ENCODE results near the gene USP46.

USP46 gene, protein sequence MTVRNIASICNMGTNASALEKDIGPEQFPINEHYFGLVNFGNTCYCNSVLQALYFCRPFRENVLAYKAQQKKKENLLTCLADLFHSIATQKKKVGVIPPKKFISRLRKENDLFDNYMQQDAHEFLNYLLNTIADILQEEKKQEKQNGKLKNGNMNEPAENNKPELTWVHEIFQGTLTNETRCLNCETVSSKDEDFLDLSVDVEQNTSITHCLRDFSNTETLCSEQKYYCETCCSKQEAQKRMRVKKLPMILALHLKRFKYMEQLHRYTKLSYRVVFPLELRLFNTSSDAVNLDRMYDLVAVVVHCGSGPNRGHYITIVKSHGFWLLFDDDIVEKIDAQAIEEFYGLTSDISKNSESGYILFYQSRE

DNA sequence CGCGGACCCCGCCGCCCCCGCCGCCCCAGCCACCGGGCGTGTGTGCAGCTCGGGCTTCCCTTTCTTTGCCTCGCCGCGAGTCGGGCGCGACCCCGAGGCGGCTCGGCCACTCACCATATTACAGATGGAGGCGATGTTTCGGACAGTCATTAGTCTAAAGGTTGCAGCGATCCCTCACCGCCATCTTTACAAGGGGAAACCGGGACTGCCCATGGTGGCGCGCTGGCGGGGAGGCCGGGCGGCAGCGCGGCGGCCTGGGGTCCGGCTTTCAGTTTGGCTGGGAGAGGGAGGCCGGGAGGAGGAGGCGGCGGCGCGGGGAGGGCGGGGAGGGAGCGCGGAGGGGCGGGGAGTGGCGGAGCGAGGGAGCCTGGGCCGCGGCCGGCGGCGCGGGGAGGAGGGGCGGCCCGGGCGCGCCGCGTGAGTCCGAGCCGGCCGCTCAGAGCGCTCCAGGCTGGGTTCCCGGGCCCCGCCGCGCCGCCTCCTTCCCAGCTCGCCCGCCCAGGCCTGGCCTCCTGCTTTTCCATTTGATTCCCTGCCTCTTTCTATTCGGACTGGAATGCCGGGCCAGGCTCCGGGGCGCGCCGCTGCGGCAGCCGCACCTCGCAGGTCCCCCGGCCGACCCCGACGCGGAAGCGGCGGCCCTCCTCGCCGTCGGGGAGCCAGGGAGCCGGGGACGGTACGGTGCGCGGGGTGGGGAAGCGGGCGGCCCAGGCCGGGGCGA lies at the start of gene USP46:
Gene USP46, minus strand, starts transcription at position 301 of the 721 bp plus-strand sequence. Its CDS starts 151 bp downstream, at position 150.
- ChIA-PET CTCF (interaction anchor here (1.1 to 4.8 kb wide), 6 partner anchors 11 to 324 kb away, joined by 3 to 21 read pairs (median 10); no protein-coding TSS in a partner anchor), POLR2A (interaction anchor here (0.7 to 3.0 kb wide), 5 partner anchors 9 to 114 kb away, joined by 3 to 14 read pairs (median 5); no protein-coding TSS in a partner anchor)
- H3K4me3 ChIP-seq (ENCODE audit: low read depth, low read length) = peak within 1 kb of the TSS; percentile 76
- DNase-seq (ENCODE audit: low read depth, low spot score) = no peak
- TF ChIP-seq, protein P1, sequence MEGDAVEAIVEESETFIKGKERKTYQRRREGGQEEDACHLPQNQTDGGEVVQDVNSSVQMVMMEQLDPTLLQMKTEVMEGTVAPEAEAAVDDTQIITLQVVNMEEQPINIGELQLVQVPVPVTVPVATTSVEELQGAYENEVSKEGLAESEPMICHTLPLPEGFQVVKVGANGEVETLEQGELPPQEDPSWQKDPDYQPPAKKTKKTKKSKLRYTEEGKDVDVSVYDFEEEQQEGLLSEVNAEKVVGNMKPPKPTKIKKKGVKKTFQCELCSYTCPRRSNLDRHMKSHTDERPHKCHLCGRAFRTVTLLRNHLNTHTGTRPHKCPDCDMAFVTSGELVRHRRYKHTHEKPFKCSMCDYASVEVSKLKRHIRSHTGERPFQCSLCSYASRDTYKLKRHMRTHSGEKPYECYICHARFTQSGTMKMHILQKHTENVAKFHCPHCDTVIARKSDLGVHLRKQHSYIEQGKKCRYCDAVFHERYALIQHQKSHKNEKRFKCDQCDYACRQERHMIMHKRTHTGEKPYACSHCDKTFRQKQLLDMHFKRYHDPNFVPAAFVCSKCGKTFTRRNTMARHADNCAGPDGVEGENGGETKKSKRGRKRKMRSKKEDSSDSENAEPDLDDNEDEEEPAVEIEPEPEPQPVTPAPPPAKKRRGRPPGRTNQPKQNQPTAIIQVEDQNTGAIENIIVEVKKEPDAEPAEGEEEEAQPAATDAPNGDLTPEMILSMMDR (IDR thresholded peaks at IDR 0.05; ENCODE audit: insufficient read depth, low read length, missing control alignments) = no peak

- no peak for DNase-seq (ENCODE audit: low read depth, low spot score)
- no peak overlapping the region for H3K4me3 ChIP-seq (ENCODE audit: low read depth, low read length)
- ChIA-PET CTCF (interaction anchor here (1.8 kb wide), 1 partner anchor 278 kb away, joined by 6 read pairs; no protein-coding TSS in a partner anchor), POLR2A (no interaction called here)
- TF ChIP-seq, protein P1 (IDR thresholded peaks at IDR 0.05; ENCODE audit: insufficient read depth, low read length, missing control alignments) = no peak
Observed at GRCh38 chr4:52704661-52705060, 45.6 kb upstream of the USP46 start.

DNA sequence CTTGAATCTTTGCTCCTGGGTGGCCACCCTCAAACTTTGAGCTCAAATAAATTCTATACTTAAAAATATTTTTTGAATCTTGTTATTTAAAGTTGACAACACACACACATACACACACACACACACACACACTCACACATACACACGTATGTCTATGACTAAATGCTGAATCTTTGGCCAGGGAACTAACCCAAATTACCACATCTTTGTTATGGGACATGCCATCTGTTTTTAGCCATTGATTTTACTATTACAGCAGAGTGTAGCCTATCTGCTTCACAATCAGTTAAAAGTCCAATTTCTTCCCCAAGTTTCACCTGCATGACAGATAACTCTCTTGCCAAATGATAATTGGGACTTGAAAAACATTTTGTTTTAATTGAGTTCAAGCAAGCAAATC lies 45.0 kb upstream of the USP46 start:
- ChIA-PET CTCF (no interaction called here), POLR2A (no interaction called here)
- no peak overlapping the region for H3K4me3 ChIP-seq (ENCODE audit: low read depth, low read length)
- no peak for DNase-seq (ENCODE audit: low read depth, low spot score)
- TF ChIP-seq, protein P1 (IDR thresholded peaks at IDR 0.05; ENCODE audit: insufficient read depth, low read length, missing control alignments) = no peak

GRCh38 chr4:52701207-52701606 lies 42.1 kb upstream of the USP46 start:
- ChIA-PET CTCF (interaction anchor here (1.1 kb wide), 1 partner anchor 156 kb away, joined by 4 read pairs; no protein-coding TSS in a partner anchor), POLR2A (no interaction called here)

DNA sequence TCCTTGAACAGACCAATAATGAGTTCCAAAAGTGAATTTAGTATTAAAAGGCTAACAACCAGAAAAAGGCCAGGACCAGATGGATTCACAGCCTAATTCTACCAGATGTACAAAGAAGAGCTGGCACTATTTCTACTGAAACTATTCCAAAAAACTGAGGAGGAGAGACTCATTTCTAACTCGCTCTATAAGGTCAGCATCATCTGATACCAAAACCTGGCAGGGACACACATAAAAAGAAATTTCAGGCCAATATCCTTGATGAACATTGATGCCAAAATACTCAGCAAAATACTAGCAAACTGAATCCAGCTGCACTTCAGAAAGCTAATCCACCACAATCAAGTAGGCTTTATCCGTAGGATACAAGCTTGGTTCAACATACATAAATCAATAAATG lies 35.8 kb upstream of the USP46 start:
- TF ChIP-seq, protein P1 (IDR thresholded peaks at IDR 0.05; ENCODE audit: insufficient read depth, low read length, missing control alignments) = no peak
- no peak for DNase-seq (ENCODE audit: low read depth, low spot score)
- CTCF ChIA-PET = no interaction called here
- POLR2A ChIA-PET = no interaction called here
- no peak overlapping the region for H3K4me3 ChIP-seq (ENCODE audit: low read depth, low read length)

More at GRCh38 chr4:52701207-52701606, 42.1 kb upstream of the USP46 start:
- no peak for DNase-seq (ENCODE audit: low read depth, low spot score)
- H3K4me3 ChIP-seq (ENCODE audit: low read depth, low read length) = no peak overlapping the region
- TF ChIP-seq, protein P1 (IDR thresholded peaks at IDR 0.05; ENCODE audit: insufficient read depth, low read length, missing control alignments) = no peak

GRCh38 chr4:52693492-52693891 lies 34.4 kb upstream of the USP46 start:
- POLR2A ChIA-PET = no interaction called here
- CTCF ChIA-PET = interaction anchor here (0.8 kb wide), 1 partner anchor 20 kb away, joined by 3 read pairs; no protein-coding TSS in a partner anchor
- TF ChIP-seq, protein P1 (IDR thresholded peaks at IDR 0.05; ENCODE audit: insufficient read depth, low read length, missing control alignments) = no peak
- DNase-seq (ENCODE audit: low read depth, low spot score) = no peak
- H3K4me3 ChIP-seq (ENCODE audit: low read depth, low read length) = no peak overlapping the region

Measured in AG04449 (cell line).